Measurements from ENCODE around the gene CTDSP1. TPM values are rescaled to one million over a fixed set of nuclear protein-coding genes. Genes with fewer than 3 reads are reported as not detected.

The CTDSP1 gene
- total RNA-seq, 1 experiment from 2014 or later = 52.3 TPM

DNA sequence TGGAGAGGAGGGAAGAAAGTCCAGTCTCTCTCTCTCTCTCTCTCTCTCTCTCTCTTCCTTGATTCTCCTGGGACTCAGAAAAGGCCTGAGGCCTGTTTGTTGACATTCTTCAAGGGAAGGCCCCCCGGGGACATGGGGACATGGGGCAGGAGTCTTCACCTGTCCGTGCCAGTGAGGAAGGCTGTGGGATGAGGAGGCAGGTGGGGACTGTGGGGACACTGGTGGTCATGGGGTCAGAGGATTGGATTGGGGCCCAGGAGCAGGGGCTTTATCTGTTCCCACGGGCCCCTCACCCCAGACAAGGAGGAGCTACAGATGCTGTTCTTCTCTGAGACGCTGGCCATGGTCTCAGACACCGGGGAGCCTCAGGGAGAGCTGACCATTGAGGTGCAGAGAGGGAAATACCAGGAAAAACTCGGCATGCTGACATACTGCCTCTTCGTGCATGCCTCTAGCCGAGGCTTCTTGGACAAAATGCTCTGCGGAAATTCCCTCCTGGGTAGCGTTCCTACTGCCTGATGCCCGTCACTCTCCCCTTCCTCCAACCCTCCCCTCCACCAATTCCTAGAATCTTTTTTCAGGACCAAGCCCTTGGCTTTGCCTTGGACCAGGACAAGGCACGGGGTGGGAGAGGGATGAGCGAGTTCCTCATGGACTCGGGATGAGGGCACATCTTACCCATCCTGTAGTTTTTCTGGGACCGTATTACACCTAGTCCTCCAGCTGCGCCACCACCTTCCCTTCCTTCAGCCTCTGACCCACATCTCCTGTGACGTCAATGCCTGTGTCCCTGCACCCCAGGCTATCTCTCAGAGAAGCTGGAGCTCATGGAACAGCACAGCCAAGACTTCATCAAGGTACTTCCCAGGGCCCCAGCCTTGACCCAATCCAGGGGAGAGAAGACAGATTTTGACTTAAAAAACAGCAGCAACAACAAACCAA lies 42.2 kb upstream of the CTDSP1 start:
- Histone ChIP-seq H3K27me3 (ENCODE audit: insufficient read depth, low read length) (no peaks in the 10 kb centered on the region), H2BK15ac (ENCODE audit: low read depth, low read length) (no peak overlapping the region), H3K23ac (ENCODE audit: insufficient read length, low read depth, low read length) (no peak overlapping the region), H3K4me1 (ENCODE audit: insufficient read depth, low read length) (no peaks in the 10 kb centered on the region), H2AFZ (ENCODE audit: low read length) (no peak overlapping the region), H2AK5ac (ENCODE audit: insufficient read length, low read length) (no peak overlapping the region), H3K56ac (ENCODE audit: insufficient read length, low read depth, low read length) (no peak overlapping the region), H4K5ac (ENCODE audit: insufficient read length, low read depth, low read length) (no peak overlapping the region), H3K27ac (ENCODE audit: insufficient read length, low read depth, low read length) (no peak overlapping the region), H3K14ac (ENCODE audit: insufficient read depth, low read length) (peak overlapping the region; percentile 49; the same call in 1 of the 2 replicates), H3K18ac (ENCODE audit: insufficient read length, low read depth, low read length) (peak overlapping the region; percentile 6), H2BK20ac (ENCODE audit: low read depth, low read length, poor library complexity, severe bottlenecking) (no peak overlapping the region), H2BK12ac (ENCODE audit: insufficient read length, low read depth, low read length) (no peak overlapping the region), H3K23me2 (ENCODE audit: insufficient read length, low read depth, low read length, poor library complexity, severe bottlenecking) (no peaks in the 10 kb centered on the region), H3K4ac (ENCODE audit: low read depth, low read length) (no peak overlapping the region), H4K8ac (replicated peaks; ENCODE audit: insufficient read length, low read depth, low read length) (no peak overlapping the region), H3K9me3 (ENCODE audit: control insufficient read depth, low read depth, low read length) (no peaks in the 10 kb centered on the region), H3K79me1 (ENCODE audit: insufficient read depth, low read depth, low read length, poor library complexity, severe bottlenecking) (no peaks in the 10 kb centered on the region), H3K4me2 (ENCODE audit: insufficient read depth, insufficient read length, low read length) (no peak overlapping the region), H2BK120ac (ENCODE audit: low read depth, low read length, poor library complexity, severe bottlenecking) (no peak overlapping the region), H3T11ph (ENCODE audit: low read length) (no peak overlapping the region), H3K9ac (ENCODE audit: extremely low read depth, insufficient read length, low read length) (no peak overlapping the region), H4K91ac (ENCODE audit: insufficient read length, low read depth, low read length) (no peak overlapping the region), H4K20me1 (ENCODE audit: control insufficient read depth, insufficient read depth, insufficient read length) (no peaks in the 10 kb centered on the region), H3K79me2 (ENCODE audit: insufficient read depth, low read length) (no peaks in the 10 kb centered on the region), H2BK5ac (ENCODE audit: insufficient read length, low read length) (no peak overlapping the region)
- TF ChIP-seq, protein P1, sequence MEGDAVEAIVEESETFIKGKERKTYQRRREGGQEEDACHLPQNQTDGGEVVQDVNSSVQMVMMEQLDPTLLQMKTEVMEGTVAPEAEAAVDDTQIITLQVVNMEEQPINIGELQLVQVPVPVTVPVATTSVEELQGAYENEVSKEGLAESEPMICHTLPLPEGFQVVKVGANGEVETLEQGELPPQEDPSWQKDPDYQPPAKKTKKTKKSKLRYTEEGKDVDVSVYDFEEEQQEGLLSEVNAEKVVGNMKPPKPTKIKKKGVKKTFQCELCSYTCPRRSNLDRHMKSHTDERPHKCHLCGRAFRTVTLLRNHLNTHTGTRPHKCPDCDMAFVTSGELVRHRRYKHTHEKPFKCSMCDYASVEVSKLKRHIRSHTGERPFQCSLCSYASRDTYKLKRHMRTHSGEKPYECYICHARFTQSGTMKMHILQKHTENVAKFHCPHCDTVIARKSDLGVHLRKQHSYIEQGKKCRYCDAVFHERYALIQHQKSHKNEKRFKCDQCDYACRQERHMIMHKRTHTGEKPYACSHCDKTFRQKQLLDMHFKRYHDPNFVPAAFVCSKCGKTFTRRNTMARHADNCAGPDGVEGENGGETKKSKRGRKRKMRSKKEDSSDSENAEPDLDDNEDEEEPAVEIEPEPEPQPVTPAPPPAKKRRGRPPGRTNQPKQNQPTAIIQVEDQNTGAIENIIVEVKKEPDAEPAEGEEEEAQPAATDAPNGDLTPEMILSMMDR (conservative IDR thresholded peaks at IDR 0.05) = no peak
- no peak for DNase-seq
- Mint-ChIP-seq H3K27me3 (ENCODE audit: low read depth) (no peaks in the 10 kb centered on the region; the same call in 1 of the 2 replicates), H3K4me1 (peaks cover 25 to 28% of the 10 kb centered on the region in 2 experiments), H3K4me3 (no peak overlapping the region), H3K27ac (peak overlapping the region in 2 of 3 experiments; percentile 75 to 89; a peak in 4 of 7 replicates), H3K36me3 (ENCODE audit: insufficient read depth in 1 of 3, low read depth in 3 of 3) (no peaks in the 10 kb centered on the region), H3K9me3 (no peaks in the 10 kb centered on the region; a peak in 1 of 5 replicates)
- no CpG with 5 or more reads among the region's 17 CpGs for WGBS (ENCODE audit: extremely low coverage, insufficient read length, low lambda C conversion rate)

Data from H9 (cell line).